Stomach (tissue), 4 donors: ENCODE results near the gene IL1B.

Source experiments
- POLR2AphosphoS5 ChIP-seq, 3 donors: sonication (generic); formaldehyde crosslinking; IDR thresholded peaks; one replicate each; pipeline ENCODE4 v1.6.1; 2016; ENCODE audit warnings: antibody characterized with exemption in 3 of 3
- TF ChIP-seq, protein P1 (sequence below), 7 experiments: fragments of 450-650 bp in 4 of 7; fragments of 200-600 bp in 3 of 7; sonication (generic) in 3 of 7; IDR thresholded peaks; one replicate each; pipeline ENCODE4 v1.5.1; 2016 to 2019; ENCODE audit warnings: antibody characterized with exemption in 7 of 7, control low read depth in 2 of 7, mild to moderate bottlenecking in 1 of 7

GRCh38 chr2:112813280-112813966, 23.2 kb downstream of the IL1B start:
- TF ChIP-seq, protein P1, sequence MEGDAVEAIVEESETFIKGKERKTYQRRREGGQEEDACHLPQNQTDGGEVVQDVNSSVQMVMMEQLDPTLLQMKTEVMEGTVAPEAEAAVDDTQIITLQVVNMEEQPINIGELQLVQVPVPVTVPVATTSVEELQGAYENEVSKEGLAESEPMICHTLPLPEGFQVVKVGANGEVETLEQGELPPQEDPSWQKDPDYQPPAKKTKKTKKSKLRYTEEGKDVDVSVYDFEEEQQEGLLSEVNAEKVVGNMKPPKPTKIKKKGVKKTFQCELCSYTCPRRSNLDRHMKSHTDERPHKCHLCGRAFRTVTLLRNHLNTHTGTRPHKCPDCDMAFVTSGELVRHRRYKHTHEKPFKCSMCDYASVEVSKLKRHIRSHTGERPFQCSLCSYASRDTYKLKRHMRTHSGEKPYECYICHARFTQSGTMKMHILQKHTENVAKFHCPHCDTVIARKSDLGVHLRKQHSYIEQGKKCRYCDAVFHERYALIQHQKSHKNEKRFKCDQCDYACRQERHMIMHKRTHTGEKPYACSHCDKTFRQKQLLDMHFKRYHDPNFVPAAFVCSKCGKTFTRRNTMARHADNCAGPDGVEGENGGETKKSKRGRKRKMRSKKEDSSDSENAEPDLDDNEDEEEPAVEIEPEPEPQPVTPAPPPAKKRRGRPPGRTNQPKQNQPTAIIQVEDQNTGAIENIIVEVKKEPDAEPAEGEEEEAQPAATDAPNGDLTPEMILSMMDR (IDR thresholded peaks at IDR 0.05), result no peak
- no peak for TF ChIP-seq POLR2AphosphoS5 (IDR thresholded peaks at IDR 0.05)
